Heart right ventricle (tissue), 16 donors: ENCODE data around the gene TP53RK. TPM values are rescaled to one million over a fixed set of nuclear protein-coding genes. Genes with fewer than 3 reads are reported as not detected.

ENCODE experiments used
- ATAC-seq, 8 donors: fragments of 200-7000 bp; cut with Tn5 transposase; one replicate each; pipeline ENCODE4 v1.9.1; 2020; ENCODE audit warnings: mild to moderate bottlenecking in 8 of 8, moderate library complexity in 8 of 8, moderate number of reproducible peaks in 1 of 8
- DNase-seq, 2 donors: peaks; one replicate each; pipeline ENCODE4 v3.0.0-alpha.2; 2020
- H3K27ac ChIP-seq, 10 donors: fragments of 200-600 bp; sonication (generic) in 2 of 10; one replicate each; pipeline versions ENCODE4 v1.5.0 to v1.8.0; 2020 to 2022; ENCODE audit warnings: mild to moderate bottlenecking in 3 of 10
- H3K27me3 ChIP-seq, 7 donors: fragments of 200-600 bp; one replicate each; pipeline ENCODE4 v1.8.0; 2021 to 2022; ENCODE audit warnings: mild to moderate bottlenecking in 2 of 7
- H3K36me3 ChIP-seq, 9 donors: fragments of 200-600 bp; sonication (generic) in 1 of 9; one replicate each; pipeline versions ENCODE4 v1.5.0 to v1.8.0; 2020 to 2022; ENCODE audit warnings: mild to moderate bottlenecking in 2 of 9
- H3K4me1 ChIP-seq, 9 donors: fragments of 200-600 bp; sonication (generic) in 1 of 9; one replicate each; pipeline versions ENCODE4 v1.5.0 to v1.8.0; 2020 to 2022; ENCODE audit warnings: mild to moderate bottlenecking in 4 of 9
- H3K4me3 ChIP-seq, 10 donors: fragments of 200-600 bp; sonication (generic) in 2 of 10; one replicate each; pipeline versions ENCODE4 v1.5.0 to v1.8.0; 2020 to 2022; ENCODE audit warnings: mild to moderate bottlenecking in 7 of 10, moderate library complexity in 2 of 10
- H3K9me3 ChIP-seq, 11 donors: fragments of 200-600 bp in 10 of 11; sonication (generic) in 2 of 11; one replicate each; pipeline versions ENCODE4 v1.5.0 to v1.8.0; 2013 to 2022; ENCODE audit warnings: mild to moderate bottlenecking in 2 of 11, control low read depth in 1 of 11, moderate library complexity in 1 of 11
- CTCF ChIP-seq, 9 donors: fragments of 200-600 bp; sonication (generic) in 2 of 9; IDR thresholded peaks; one replicate each; pipeline versions ENCODE4 v1.5.0 to v1.8.0; 2021 to 2022; ENCODE audit warnings: antibody characterized with exemption in 9 of 9, mild to moderate bottlenecking in 5 of 9, moderate library complexity in 1 of 9
- WGBS, 2 donors: extraction: QIAGEN DNeasy Blood & Tissue Kit; methylation state at CpG; one replicate each; pipeline ENCODE4 v1.1.7; 2013; ENCODE audit warnings: inconsistent platforms in 1 of 2; 5-methylcytosine and 5-hydroxymethylcytosine counted together
- intact Hi-C, 10 donors: fragments of 100-400 bp; cut with DNase I; formaldehyde crosslinking; loops; one replicate each; pipeline versions ENCODE4 v1.11.1 to v1.14.2; 2022
- polyA plus RNA-seq, 2 donors: library from polyadenylated mRNA; stranded (reverse); fragments of 200-250 nt; gene quantifications; one replicate each; pipeline ENCODE4 v1.2.3, GENCODE V29; 2013
- total RNA-seq, 10 donors: library from RNA; stranded (reverse); fragmentation: NEBNext Ultra II Directional in 3 of 10; extraction: Animal tissue kit (Norgen Biotek cat#: 25700) in 3 of 10; gene quantifications; one replicate each; pipeline versions ENCODE4 v1.2.1 to v1.2.4, GENCODE V29; 2021 to 2023
- donor health status: Arrhythmogenic right ventricular cardiomyopathy.
- donor health status: ischemic (EF 13 %, LVEDD 7.1; RV severe dilation, severe dysfunction).
- donor health status: healthy with polysubstance abuse.
- donor health status: DM: no; HTN: yes; CAD: no.
- donor health status: DM: no; HTN: no; CAD: no.
- donor health status: ischemic (EF 25% LVEDD 6.9; RV normal size, moderate dysfunction).
- donor health status: ischemic (EF 25% LVEDD 5.7; RV mildly dilated, moderate dysfunction).
- donor health status: healthy.
- donor health status: DM: yes; HTN: yes; CAD: no.
- donor health status: Ischemic cardiomyopathy.
- donor health status: ischemic (EF 35%, LVEDD 5.7; RV mildly dilated, moderate dysfunction).
- donor health status: nonischemic (EF 11% LVEDD 7.7; RV severe dilation, severe dysfunction).
- donor health status: DM: yes; HTN: yes; CAD: no.
- donor health status: PGD.
- donor health status: ischemic (EF 29% LVEDD 5.4; RV normal size, mild dysfunction).
- donor health status: nonischemic (EF 23%, LVEDD 6.1; RV moderate dilation, normal function).

TP53RK gene
- total and polyA plus RNA-seq, 12 donors: 3.5 to 7.8 (median 6.4) TPM

GRCh38 chr20:46651091-46651962 is 37.9 kb downstream of the TP53RK start, which contains the start of gene SLC13A3:
SLC13A3 (minus strand) TSS chr20:46651459; CDS start chr20:46651421, 38 bp downstream.
- peaks cover 4 to 45% (median 30%) of the 10 kb centered on the region in 7 donors for H3K27me3 ChIP-seq
- H3K36me3 ChIP-seq: no peaks in the 10 kb centered on the region
- no peak for DNase-seq
- peak within 1 kb of the TSS in 9 of 10 donors; percentile 16 to 42 (median 28) for H3K4me3 ChIP-seq
- H3K4me1 ChIP-seq: no peaks in the 10 kb centered on the region
- no peak within 1 kb of the TSS for H3K27ac ChIP-seq
- peak in 4 of 8 donors; percentile 23 to 67 (median 54) for ATAC-seq
- intact Hi-C loops: loop anchor here in 1 of 10 donors (10.0 kb wide), 1 partner anchor 117 kb away; no protein-coding TSS in a partner anchor
- 17 to 18% methylated on average over 55 of the region's 55 CpGs for WGBS, 2 donors
- no peaks in the 10 kb centered on the region for H3K9me3 ChIP-seq
- no peak for TF ChIP-seq CTCF (IDR thresholded peaks at IDR 0.05)

- no peak for TF ChIP-seq CTCF (IDR thresholded peaks at IDR 0.05)
- WGBS, 2 donors: 78% methylated on average over 10 of the region's 10 CpGs
- peak overlapping the region in 4 of 10 donors; percentile 25 to 42 (median 28) for H3K4me3 ChIP-seq
- peaks cover 4 to 45% (median 30%) of the 10 kb centered on the region in 7 donors for H3K27me3 ChIP-seq
- H3K4me1 ChIP-seq: no peaks in the 10 kb centered on the region
- H3K9me3 ChIP-seq: no peaks in the 10 kb centered on the region
- DNase-seq (no peak), ATAC-seq (no peak)
- H3K36me3 ChIP-seq: no peaks in the 10 kb centered on the region
- no peak overlapping the region for H3K27ac ChIP-seq
- intact Hi-C loops: loop anchor here in 1 of 10 donors (10.0 kb wide), 1 partner anchor 116 kb away; no protein-coding TSS in a partner anchor
Measured at GRCh38 chr20:46650575-46651090, 38.6 kb downstream of the TP53RK start.

- no peaks in the 10 kb centered on the region for H3K4me1 ChIP-seq
- peaks cover 4 to 45% (median 30%) of the 10 kb centered on the region in 7 donors for H3K27me3 ChIP-seq
- 93 to 97% methylated on average over 9 of the region's 9 CpGs for WGBS, 2 donors
- no peaks in the 10 kb centered on the region for H3K36me3 ChIP-seq
- no peak overlapping the region for H3K4me3 ChIP-seq
- no peaks in the 10 kb centered on the region for H3K9me3 ChIP-seq
- H3K27ac ChIP-seq: no peak overlapping the region
- intact Hi-C loops: loop anchor here in 1 of 10 donors (10.0 kb wide), 1 partner anchor 115 kb away; no protein-coding TSS in a partner anchor
- no peak for DNase-seq
- ATAC-seq: no peak
- TF ChIP-seq CTCF (IDR thresholded peaks at IDR 0.05): no peak
Measured at GRCh38 chr20:46649965-46650542, 39.2 kb downstream of the TP53RK start.

GRCh38 chr20:46649650-46649949 is 39.6 kb downstream of the TP53RK start:
- Histone ChIP-seq H3K36me3 (no peaks in the 10 kb centered on the region), H3K4me3 (no peak overlapping the region), H3K27ac (no peak overlapping the region), H3K27me3 (peaks cover 4 to 45% (median 30%) of the 10 kb centered on the region in 7 donors), H3K4me1 (no peaks in the 10 kb centered on the region), H3K9me3 (no peaks in the 10 kb centered on the region)
- TF ChIP-seq CTCF (IDR thresholded peaks at IDR 0.05): no peak
- intact Hi-C loops: no loop called here
- 50 to 51% methylated on average over 3 of the region's 3 CpGs for WGBS, 2 donors
- no peak for DNase-seq
- no peak for ATAC-seq
